H1 (cell line): ENCODE data around the gene CNNM2. TPM values are rescaled to one million over a fixed set of nuclear protein-coding genes. Genes with fewer than 3 reads are reported as not detected.

Experiments used
- CTCF ChIA-PET: fragments of 300-600 bp; sonication (Branson Sonifier 250); formaldehyde crosslinking; loops from one replicate; lab custom pipeline; 2021; ENCODE audit not compliant: partially characterized antibody; lab: Charles Lee
- POLR2A ChIA-PET: fragments of 300-600 bp; sonication (Branson Sonifier 250); formaldehyde crosslinking; loops from one replicate; lab custom pipeline; 2021; ENCODE audit warnings: inconsistent platforms; ENCODE audit not compliant: partially characterized antibody; lab: Charles Lee
- DNase-seq, 2 experiments: peaks; one replicate each; pipeline versions ENCODE4 v3.0.0 to v3.0.0-alpha.2; 2010 to 2022; ENCODE audit warnings: low spot score in 2 of 2, low read depth in 1 of 2, mixed read lengths in 1 of 2
- FAIRE-seq: peaks from 2 replicates; lab custom pipeline; 2011; peaks lifted over from hg19 to GRCh38; lab: Jason Lieb, UNC
- H2AFZ ChIP-seq: 2 replicates; pipeline ENCODE4 v1.8.1; 2012; ENCODE audit warnings: low read length, inconsistent platforms
- H2AK5ac ChIP-seq: 2 replicates; pipeline ENCODE4 v1.6.1; 2013; ENCODE audit warnings: low read depth, low read length
- H2BK120ac ChIP-seq: replicated peaks from 2 replicates; pipeline ENCODE3; 2013; ENCODE audit warnings: low read depth, low read length, inconsistent platforms
- H2BK12ac ChIP-seq: 2 replicates; pipeline ENCODE4 v1.6.1; 2013; ENCODE audit warnings: low read depth, low read length
- H2BK15ac ChIP-seq: 2 replicates; pipeline ENCODE4 v1.6.1; 2013; ENCODE audit warnings: low read length
- H2BK20ac ChIP-seq: 2 replicates; pipeline ENCODE4 v1.6.1; 2013; ENCODE audit warnings: low read length
- H2BK5ac ChIP-seq: 2 replicates; pipeline ENCODE4 v1.6.1; 2013; ENCODE audit warnings: low read depth, low read length
- H3K14ac ChIP-seq: 2 replicates; pipeline ENCODE4 v1.6.1; 2013; ENCODE audit warnings: inconsistent platforms; ENCODE audit not compliant: insufficient read length
- H3K18ac ChIP-seq: 2 replicates; pipeline ENCODE4 v1.6.1; 2013; ENCODE audit warnings: low read length; ENCODE audit errors: extremely low read depth
- H3K23ac ChIP-seq: 2 replicates; pipeline ENCODE4 v1.6.1; 2013; ENCODE audit warnings: inconsistent platforms; ENCODE audit not compliant: insufficient read length
- H3K23me2 ChIP-seq: 2 replicates; pipeline ENCODE4 v1.6.1; 2013; ENCODE audit warnings: low read depth, low read length
- H3K27ac ChIP-seq: 2 replicates; pipeline ENCODE4 v1.6.1; 2011; ENCODE audit warnings: low read depth, low read length, inconsistent platforms
- H3K27me3 ChIP-seq, 4 experiments: replicated peaks in 1 of 4; 1 replicate in 1 of 4; 2 replicates in 3 of 4; pipeline versions ENCODE4 v1.6.1 to v1.8.1; 2011 to 2013; ENCODE audit warnings: low read length in 3 of 4, mild to moderate bottlenecking in 3 of 4, inconsistent platforms in 2 of 4, mixed read lengths in 2 of 4, moderate library complexity in 1 of 4; ENCODE audit not compliant: control insufficient read depth in 3 of 4, insufficient read depth in 3 of 4; ENCODE audit errors: extremely low read depth in 1 of 4
- H3K36me3 ChIP-seq, 4 experiments: 2 replicates each; pipeline versions ENCODE4 v1.6.1 to v1.8.1; 2011 to 2013; ENCODE audit warnings: mild to moderate bottlenecking in 4 of 4, low read length in 3 of 4, moderate library complexity in 2 of 4, control low read depth in 1 of 4, inconsistent platforms in 1 of 4; ENCODE audit not compliant: insufficient read depth in 4 of 4, control insufficient read depth in 2 of 4
- H3K4ac ChIP-seq: replicated peaks from 2 replicates; pipeline ENCODE3; 2013; ENCODE audit warnings: low read length, low read depth, mixed read lengths, inconsistent platforms; ENCODE audit not compliant: insufficient read length
- H3K4me1 ChIP-seq, 4 experiments: replicated peaks in 1 of 4; 1 replicate in 1 of 4; 2 replicates in 3 of 4; pipeline versions ENCODE4 v1.6.1 to v1.8.1; 2011 to 2013; ENCODE audit warnings: low read length in 3 of 4, inconsistent platforms in 2 of 4, mixed read lengths in 1 of 4; ENCODE audit not compliant: insufficient read depth in 4 of 4, control insufficient read depth in 3 of 4
- H3K4me2 ChIP-seq, 2 experiments: 2 replicates each; pipeline versions ENCODE4 v1.6.1 to v1.8.1; 2011 to 2013; ENCODE audit warnings: low read depth in 2 of 2, low read length in 2 of 2, control low read depth in 1 of 2, inconsistent platforms in 1 of 2, mild to moderate bottlenecking in 1 of 2; ENCODE audit not compliant: insufficient read depth in 1 of 2
- H3K4me3 ChIP-seq, 4 experiments: fragments of 200-600, 300-600 bp in 1 of 4; sonication (generic), shearing (Covaris generic), sonication (Bioruptor Twin) in 1 of 4; 2 replicates each; pipeline versions ENCODE4 v1.5.1 to v1.8.1; 2011 to 2016; ENCODE audit warnings: low read length in 4 of 4, low read depth in 3 of 4, control low read depth in 2 of 4, inconsistent platforms in 2 of 4, mild to moderate bottlenecking in 2 of 4, mixed read lengths in 1 of 4, moderate library complexity in 1 of 4; ENCODE audit not compliant: insufficient read depth in 2 of 4; ENCODE audit errors: extremely low read depth in 1 of 4
- H3K56ac ChIP-seq: replicated peaks from 2 replicates; pipeline ENCODE3; 2013; ENCODE audit warnings: low read depth, mild to moderate bottlenecking, mixed read lengths, low read length, inconsistent platforms; ENCODE audit not compliant: insufficient read length
- H3K79me1 ChIP-seq: 2 replicates; pipeline ENCODE4 v1.6.1; 2013; ENCODE audit warnings: low read depth, low read length, control low read depth
- H3K79me2 ChIP-seq, 2 experiments: 2 replicates each; pipeline versions ENCODE4 v1.6.1 to v1.8.1; 2012 to 2013; ENCODE audit warnings: low read length in 2 of 2, mild to moderate bottlenecking in 2 of 2, inconsistent platforms in 1 of 2; ENCODE audit not compliant: insufficient read depth in 2 of 2, control insufficient read depth in 1 of 2
- H3K9ac ChIP-seq, 4 experiments: replicated peaks in 1 of 4; 1 replicate in 1 of 4; 2 replicates in 3 of 4; pipeline versions ENCODE4 v1.6.1 to v1.8.1; 2011 to 2013; ENCODE audit warnings: low read depth in 3 of 4, low read length in 3 of 4, control low read depth in 2 of 4, mild to moderate bottlenecking in 2 of 4, moderate library complexity in 2 of 4, inconsistent platforms in 1 of 4; ENCODE audit errors: extremely low read depth in 1 of 4
- H3K9me3 ChIP-seq, 2 experiments: 2 replicates each; pipeline versions ENCODE4 v1.6.1 to v1.8.1; 2012 to 2013; ENCODE audit warnings: mild to moderate bottlenecking in 2 of 2, moderate library complexity in 2 of 2, control low read depth in 1 of 2, inconsistent platforms in 1 of 2, low read depth in 1 of 2, low read length in 1 of 2, mixed read lengths in 1 of 2; ENCODE audit not compliant: insufficient read depth in 2 of 2
- H4K20me1 ChIP-seq, 2 experiments: replicated peaks in 1 of 2; 2 replicates each; pipeline versions ENCODE3 to v1.8.1; 2011 to 2013; ENCODE audit warnings: inconsistent platforms in 2 of 2, low read length in 2 of 2, mild to moderate bottlenecking in 1 of 2; ENCODE audit not compliant: insufficient read depth in 2 of 2, control insufficient read depth in 1 of 2
- H4K5ac ChIP-seq: 2 replicates; pipeline ENCODE4 v1.6.1; 2013; ENCODE audit warnings: low read length, low read depth, mixed read lengths, inconsistent platforms; ENCODE audit not compliant: insufficient read length
- H4K8ac ChIP-seq: 2 replicates; pipeline ENCODE4 v1.8.0; 2013; ENCODE audit warnings: mild to moderate bottlenecking, moderate library complexity, low read length, inconsistent platforms; ENCODE audit not compliant: insufficient read depth; ENCODE audit errors: extremely low read depth
- H4K91ac ChIP-seq: replicated peaks from 2 replicates; pipeline ENCODE3; 2013; ENCODE audit warnings: low read length, mixed read lengths, inconsistent platforms; ENCODE audit not compliant: insufficient read length
- ATF3 ChIP-seq: IDR thresholded peaks from 2 replicates; pipeline ENCODE4 v1.6.1; 2011; ENCODE audit warnings: low read depth, mild to moderate bottlenecking, low read length; ENCODE audit not compliant: insufficient read depth
- BACH1 ChIP-seq: IDR thresholded peaks from 2 replicates; pipeline ENCODE4 v1.6.1; 2012; ENCODE audit warnings: low read length, improper control_type of control experiment
- CBX8 ChIP-seq: fragments of 300-800, 300-1000 bp; sonication (generic); IDR thresholded peaks from 2 replicates; pipeline ENCODE4 v1.7.1; 2016; ENCODE audit warnings: low read depth, low read length, borderline replicate concordance
- CEBPB ChIP-seq: IDR thresholded peaks from 2 replicates; pipeline ENCODE4 v1.6.1; 2012; ENCODE audit warnings: low read depth, low read length
- CREB1 ChIP-seq: IDR thresholded peaks from 2 replicates; pipeline ENCODE4 v1.6.1; 2012; ENCODE audit warnings: inconsistent platforms
- KDM4A ChIP-seq: IDR thresholded peaks from one replicate; pipeline ENCODE4 v1.7.1; 2012; ENCODE audit warnings: low read depth, mild to moderate bottlenecking, moderate library complexity, low read length, inconsistent platforms; ENCODE audit not compliant: severe bottlenecking
- KDM5A ChIP-seq: fragments of 200-600 bp; IDR thresholded peaks from 2 replicates; pipeline ENCODE4 v1.7.1; 2012; ENCODE audit warnings: mild to moderate bottlenecking, low read length, inconsistent platforms, mixed read lengths
- NANOG ChIP-seq: IDR thresholded peaks from 2 replicates; pipeline ENCODE4 v1.6.1; 2011; ENCODE audit warnings: low read length, low read depth, mild to moderate bottlenecking, inconsistent platforms; ENCODE audit not compliant: insufficient read depth, poor library complexity, severe bottlenecking
- POLR2A ChIP-seq, 2 experiments: IDR thresholded peaks; 1 replicate in 1 of 2; 2 replicates in 1 of 2; pipeline ENCODE4 v1.6.1; 2011; ENCODE audit warnings: low read depth in 2 of 2, low read length in 2 of 2, mild to moderate bottlenecking in 2 of 2; ENCODE audit errors: control extremely low read depth in 1 of 2
- POU5F1 ChIP-seq: IDR thresholded peaks from 2 replicates; pipeline ENCODE4 v1.6.1; 2011; ENCODE audit warnings: low read depth, mild to moderate bottlenecking, low read length, moderate library complexity
- SP1 ChIP-seq: IDR thresholded peaks from 2 replicates; pipeline ENCODE4 v1.6.1; 2011; ENCODE audit warnings: low read depth, low read length
- WGBS, 2 experiments: shearing (Covaris generic) in 1 of 2; methylation state at CpG; one replicate each; pipeline versions ENCODE4 v1.1.6 to v1.1.7; 2013 to 2015; ENCODE audit warnings: low lambda C conversion rate in 2 of 2, mixed read lengths in 2 of 2, inconsistent platforms in 1 of 2, low coverage in 1 of 2, missing lambda C conversion rate in 1 of 2; ENCODE audit not compliant: insufficient replicate concordance in 2 of 2, insufficient coverage in 1 of 2, insufficient read length in 1 of 2; ENCODE audit errors: extremely low coverage in 1 of 2, missing lambda C conversion rate in 1 of 2; 5-methylcytosine and 5-hydroxymethylcytosine counted together
- polyA plus RNA-seq, 7 experiments: library from polyadenylated mRNA; depleted of rRNA in 3 of 7; stranded (reverse) in 5 of 7; unstranded in 2 of 7; fragments of >200 nt in 5 of 7; fragments of 200-250 nt in 2 of 7; gene quantifications; 1 replicate in 5 of 7; 2 replicates in 1 of 7; 4 replicates in 1 of 7; pipeline versions ENCODE4 v1.2.1 to v1.2.3, GENCODE V29; 2011 to 2013; ENCODE audit warnings: missing spikeins in 2 of 7, mixed read lengths in 2 of 7
- total RNA-seq: library from RNA; stranded (reverse); fragmentation: NEBNext Ultra II Directional; extraction: Animal tissue kit (Norgen Biotek cat#: 25700); gene quantifications from 2 replicates; pipeline ENCODE4 v1.2.1, GENCODE V29; 2021

Gene CNNM2
- total and polyA plus RNA-seq, 2 of the 8 experiments (the other 6 are each of a cell fraction or from before 2014, with no cell fraction given) = 7.3 to 23.6 TPM

DNA sequence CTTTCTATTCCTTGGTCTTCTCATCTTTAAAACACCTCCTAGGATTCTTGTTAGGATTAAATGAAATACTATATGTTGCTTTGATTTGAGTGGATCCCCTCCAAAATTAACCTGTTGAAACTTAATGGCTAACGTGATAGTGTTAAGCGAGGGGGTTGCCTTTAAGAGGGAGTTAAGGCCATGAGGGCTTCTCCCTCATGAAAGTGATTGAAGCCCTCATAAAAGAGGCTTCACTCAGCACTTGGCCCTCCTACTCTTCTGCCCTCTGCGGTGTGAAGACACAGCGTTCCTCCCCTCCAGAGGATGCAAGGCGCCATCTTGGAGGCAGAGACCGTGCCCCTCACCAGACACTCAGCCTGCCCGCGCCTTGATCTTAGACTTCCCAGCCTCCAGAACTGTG is 46.6 kb downstream of the CNNM2 start:
- FAIRE-seq (no peak), DNase-seq (no peak)
- no peak overlapping the region for H2BK15ac ChIP-seq
- no peaks in the 10 kb centered on the region for H3K4me1 ChIP-seq
- no peak overlapping the region for H3K14ac ChIP-seq
- no peak overlapping the region for H3K27ac ChIP-seq
- TF ChIP-seq POU5F1 = no peak
- no peak for TF ChIP-seq CEBPB
- no peak for TF ChIP-seq KDM4A
- no peak for TF ChIP-seq NANOG
- TF ChIP-seq CBX8 = no peak
- TF ChIP-seq BACH1 = no peak
- no peak for TF ChIP-seq ATF3
- TF ChIP-seq KDM5A = no peak
- TF ChIP-seq SP1 = no peak
- TF ChIP-seq POLR2A (IDR thresholded peaks at IDR 0.05; ENCODE audit: control extremely low read depth in 1 of 2, low read depth in 2 of 2, low read length in 2 of 2) = no peak
- TF ChIP-seq CREB1 = no peak
- H3K9ac ChIP-seq = no peak overlapping the region
- H4K5ac ChIP-seq = no peak overlapping the region
- ChIA-PET POLR2A (no interaction called here), CTCF (interaction anchor here (1.1 kb wide), 1 partner anchor 135 kb away, joined by 4 read pairs; no protein-coding TSS in a partner anchor)
- no peaks in the 10 kb centered on the region for H3K9me3 ChIP-seq
- H2BK12ac ChIP-seq = no peak overlapping the region
- no peaks in the 10 kb centered on the region for H4K20me1 ChIP-seq
- no peak overlapping the region for H3K4me2 ChIP-seq
- no peak overlapping the region for H2BK5ac ChIP-seq
- H3K4ac ChIP-seq = no peak overlapping the region
- 93% methylated on average over 8 of the region's 8 CpGs; no CpG with 5 or more reads in 1 of the 2 experiments for WGBS, 2 experiments
- H3K18ac ChIP-seq = no peak overlapping the region
- H2BK20ac ChIP-seq = no peak overlapping the region
- H4K8ac ChIP-seq = no peak overlapping the region; the same call in 1 of the 2 replicates
- no peak overlapping the region for H3K56ac ChIP-seq
- no peak overlapping the region for H2BK120ac ChIP-seq
- no peaks in the 10 kb centered on the region for H3K27me3 ChIP-seq
- no peak overlapping the region for H4K91ac ChIP-seq
- no peak overlapping the region for H3K4me3 ChIP-seq
- H3K36me3 ChIP-seq = no peaks in the 10 kb centered on the region
- no peaks in the 10 kb centered on the region; a peak in 1 of 4 replicates for H3K79me2 ChIP-seq
- H3K79me1 ChIP-seq = no peaks in the 10 kb centered on the region
- H2AK5ac ChIP-seq = no peak overlapping the region
- H3K23ac ChIP-seq = no peak overlapping the region
- H2AFZ ChIP-seq = no peak overlapping the region
- no peaks in the 10 kb centered on the region for H3K23me2 ChIP-seq
